ENCODE data around the gene TRAK2.

GRCh38 chr2:201460532-201460931 is 9.3 kb upstream of the TRAK2 start:
- TF ChIP-seq CTCF (IDR thresholded peaks at IDR 0.05 in 2 of 3, conservative IDR thresholded peaks at IDR 0.05 in 1 of 3; ENCODE audit: borderline replicate concordance in 1 of 3, insufficient read depth in 1 of 3, low read depth in 2 of 3, low read length in 2 of 3) (no peak), SRF (IDR thresholded peaks at IDR 0.05; ENCODE audit: low read depth) (no peak), POLR2A (IDR thresholded peaks at IDR 0.05; ENCODE audit: borderline replicate concordance, extremely low read depth, insufficient read depth, insufficient read length) (no peak), EZH2 (IDR thresholded peaks at IDR 0.05) (no peak)
